ENCODE measurements around the gene HCRTR1.
"Not testable (repeated sequence)": the region's sequence is repeated elsewhere in the genome, so short reads cannot be mapped to it uniquely, and the experiment has no call there.

The HCRTR1 gene

GRCh38 chr1:31584869-31585735 lies 32.4 kb upstream of the HCRTR1 start:
- Histone ChIP-seq H2AFZ (no peak overlapping the region), H3K4me2 (ENCODE audit: low read length) (no peak overlapping the region), H3K9me3 (ENCODE audit: control insufficient read depth, low read length) (no peaks in the 10 kb centered on the region), H3K4me1 (no peaks in the 10 kb centered on the region), H3K9ac (no peak overlapping the region), H3K27ac (no peak overlapping the region), H3K36me3 (ENCODE audit: control insufficient read depth, insufficient read depth, low read length) (no peaks in the 10 kb centered on the region), H3K4me3 (ENCODE audit: low read depth, low read length) (no peak overlapping the region), H3K27me3 (ENCODE audit: control insufficient read depth, insufficient read depth, low read length) (no peaks in the 10 kb centered on the region), H3K79me2 (no peaks in the 10 kb centered on the region)
- TF ChIP-seq CTCF (IDR thresholded peaks at IDR 0.05) = no peak

GRCh38 chr1:31585736-31586365 lies 31.6 kb upstream of the HCRTR1 start:
- Histone ChIP-seq H3K36me3 (ENCODE audit: control insufficient read depth, insufficient read depth, low read length) (no peaks in the 10 kb centered on the region), H3K27me3 (ENCODE audit: control insufficient read depth, insufficient read depth, low read length) (no peaks in the 10 kb centered on the region), H3K79me2 (no peaks in the 10 kb centered on the region), H2AFZ (no peak overlapping the region), H3K9ac (no peak overlapping the region), H3K4me1 (no peaks in the 10 kb centered on the region), H3K4me3 (ENCODE audit: low read depth, low read length) (no peak overlapping the region), H3K9me3 (ENCODE audit: control insufficient read depth, low read length) (no peaks in the 10 kb centered on the region), H3K27ac (no peak overlapping the region), H3K4me2 (ENCODE audit: low read length) (no peak overlapping the region)
- no peak for TF ChIP-seq CTCF (IDR thresholded peaks at IDR 0.05)

DNA sequence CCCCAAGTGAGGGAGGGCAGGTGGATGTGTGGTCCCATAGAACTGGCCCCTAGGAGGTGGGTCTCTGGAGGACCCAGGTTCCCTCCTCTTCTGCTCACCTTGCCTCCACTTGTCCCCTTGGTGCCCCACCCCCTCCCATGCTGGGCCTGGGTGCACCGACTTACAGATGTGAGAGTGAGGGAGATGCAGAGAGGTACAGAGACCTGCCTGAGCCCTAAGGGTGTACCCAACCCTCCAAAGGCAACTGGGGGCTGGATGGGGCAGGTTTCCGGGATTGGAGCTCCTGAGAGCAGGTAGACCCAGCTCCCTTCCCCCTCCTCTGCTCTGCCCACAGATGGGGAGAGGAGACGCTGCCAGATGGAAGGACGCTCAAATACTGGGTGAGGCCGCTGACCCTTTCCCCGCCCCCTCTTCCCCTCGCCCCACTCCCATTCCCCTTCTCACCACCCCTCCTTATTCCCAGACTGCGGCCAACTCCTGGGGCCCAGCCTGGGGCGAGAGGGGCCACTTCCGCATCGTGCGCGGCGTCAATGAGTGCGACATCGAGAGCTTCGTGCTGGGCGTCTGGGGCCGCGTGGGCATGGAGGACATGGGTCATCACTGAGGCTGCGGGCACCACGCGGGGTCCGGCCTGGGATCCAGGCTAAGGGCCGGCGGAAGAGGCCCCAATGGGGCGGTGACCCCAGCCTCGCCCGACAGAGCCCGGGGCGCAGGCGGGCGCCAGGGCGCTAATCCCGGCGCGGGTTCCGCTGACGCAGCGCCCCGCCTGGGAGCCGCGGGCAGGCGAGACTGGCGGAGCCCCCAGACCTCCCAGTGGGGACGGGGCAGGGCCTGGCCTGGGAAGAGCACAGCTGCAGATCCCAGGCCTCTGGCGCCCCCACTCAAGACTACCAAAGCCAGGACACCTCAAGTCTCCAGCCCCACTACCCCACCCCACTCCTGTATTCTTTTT lies 30.8 kb upstream of the HCRTR1 start:
- H3K4me2 ChIP-seq (ENCODE audit: low read length) = no peak overlapping the region
- no peak for TF ChIP-seq CTCF (IDR thresholded peaks at IDR 0.05)
- no peaks in the 10 kb centered on the region for H3K9me3 ChIP-seq (ENCODE audit: control insufficient read depth, low read length)
- H3K4me3 ChIP-seq (ENCODE audit: low read depth, low read length) = no peak overlapping the region
- H3K36me3 ChIP-seq (ENCODE audit: control insufficient read depth, insufficient read depth, low read length) = no peaks in the 10 kb centered on the region
- H3K4me1 ChIP-seq = no peaks in the 10 kb centered on the region
- no peak overlapping the region for H2AFZ ChIP-seq
- no peaks in the 10 kb centered on the region for H3K27me3 ChIP-seq (ENCODE audit: control insufficient read depth, insufficient read depth, low read length)
- H3K27ac ChIP-seq = no peak overlapping the region
- H3K79me2 ChIP-seq = no peaks in the 10 kb centered on the region
- no peak overlapping the region for H3K9ac ChIP-seq

DNA sequence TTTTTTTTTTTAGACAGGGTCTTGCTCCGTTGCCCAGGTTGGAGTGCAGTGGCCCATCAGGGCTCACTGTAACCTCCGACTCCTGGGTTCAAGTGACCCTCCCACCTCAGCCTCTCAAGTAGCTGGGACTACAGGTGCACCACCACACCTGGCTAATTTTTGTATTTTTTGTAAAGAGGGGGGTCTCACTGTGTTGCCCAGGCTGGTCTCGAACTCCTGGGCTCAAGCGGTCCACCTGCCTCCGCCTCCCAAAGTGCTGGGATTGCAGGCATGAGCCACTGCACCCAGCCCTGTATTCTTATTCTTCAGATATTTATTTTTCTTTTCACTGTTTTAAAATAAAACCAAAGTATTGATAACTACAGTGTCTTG lies 30.2 kb upstream of the HCRTR1 start:
- not testable (repeated sequence) for H3K9ac ChIP-seq; H3K4me2 ChIP-seq (ENCODE audit: low read length); H2AFZ ChIP-seq; H3K9me3 ChIP-seq (ENCODE audit: control insufficient read depth, low read length); H3K4me1 ChIP-seq; H3K27me3 ChIP-seq (ENCODE audit: control insufficient read depth, insufficient read depth, low read length); H3K36me3 ChIP-seq (ENCODE audit: control insufficient read depth, insufficient read depth, low read length); H3K79me2 ChIP-seq; H3K27ac ChIP-seq; H3K4me3 ChIP-seq (ENCODE audit: low read depth, low read length)

Measured in parathyroid adenoma (tissue), 2 donors.